Measurements from ENCODE around the gene HLX.

- TF ChIP-seq POLR2A (IDR thresholded peaks at IDR 0.05) (no peak), CTCF (IDR thresholded peaks at IDR 0.05) (no peak), POLR2AphosphoS5 (IDR thresholded peaks at IDR 0.05) (no peak)
Measured at GRCh38 chr1:220901881-220902280, 22.6 kb downstream of the HLX start.
